GM12878 (cell line): ENCODE measurements around the gene VIPR2.
"Not testable (repeated sequence)": the region's sequence is repeated elsewhere in the genome, so short reads cannot be mapped to it uniquely, and the experiment has no call there.

Experiments used
- ATF7 ChIP-seq: fragments of 450-650 bp; IDR thresholded peaks from 2 replicates; pipeline ENCODE4 v1.6.1; 2016; ENCODE audit warnings: low read depth, mild to moderate bottlenecking
- DPF2 ChIP-seq: fragments of 450-650 bp; IDR thresholded peaks from 2 replicates; pipeline ENCODE4 v1.6.1; 2017; ENCODE audit warnings: mild to moderate bottlenecking
- EZH2 ChIP-seq: IDR thresholded peaks from 2 replicates; pipeline ENCODE4 v1.6.1; 2012; ENCODE audit warnings: low read depth, mild to moderate bottlenecking, control low read depth, inconsistent platforms, low read length, borderline replicate concordance; ENCODE audit not compliant: control insufficient read depth
- JUNB ChIP-seq: IDR thresholded peaks from 2 replicates; pipeline ENCODE4 v1.6.1; 2016; ENCODE audit warnings: antibody characterized with exemption, mild to moderate bottlenecking
- POLR2A ChIP-seq: IDR thresholded peaks from 2 replicates; pipeline ENCODE4 v1.6.1; 2011; ENCODE audit warnings: low read depth, mild to moderate bottlenecking, low read length
- RAD21 ChIP-seq: IDR thresholded peaks from 2 replicates; pipeline ENCODE4 v1.6.1; 2011; ENCODE audit warnings: mild to moderate bottlenecking, low read depth, low read length, moderate library complexity; ENCODE audit not compliant: insufficient read depth
- TF ChIP-seq, protein P1 (sequence below): IDR thresholded peaks from 2 replicates; pipeline ENCODE4 v1.6.1; 2012; ENCODE audit warnings: mild to moderate bottlenecking, low read depth, low read length
- TF ChIP-seq, protein P2 (sequence below), 3 experiments: IDR thresholded peaks in 2 of 3; conservative IDR thresholded peaks in 1 of 3; 2 replicates each; pipeline ENCODE4 v1.5.1; 2011; ENCODE audit warnings: low read depth in 3 of 3, low read length in 3 of 3, mild to moderate bottlenecking in 3 of 3, control low read depth in 2 of 3, moderate library complexity in 2 of 3, inconsistent platforms in 1 of 3, mixed read lengths in 1 of 3; ENCODE audit not compliant: control insufficient read depth in 2 of 3, insufficient read depth in 1 of 3; ENCODE audit errors: extremely low read depth in 1 of 3

DNA sequence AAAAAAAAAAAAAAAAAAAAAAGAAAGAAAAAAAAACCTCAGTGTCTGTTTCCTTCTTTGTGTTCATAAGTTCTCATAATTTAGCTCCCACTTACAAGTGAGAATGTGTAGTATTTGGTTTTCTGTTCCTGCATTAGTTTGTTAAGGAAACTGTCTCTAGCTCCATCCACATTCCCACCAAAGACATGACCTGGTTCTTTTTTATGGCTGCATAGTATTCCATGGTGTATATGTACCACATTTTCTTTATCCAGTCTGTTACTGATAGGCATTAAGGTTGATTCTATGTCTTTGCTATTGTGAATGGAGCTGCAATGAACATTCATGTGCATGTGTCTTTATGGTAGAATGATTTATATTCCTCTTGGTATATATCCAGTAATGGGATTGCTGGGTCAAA is 21.4 kb downstream of the VIPR2 start:
- not testable (repeated sequence) for TF ChIP-seq EZH2, RAD21, JUNB, DPF2, POLR2A, ATF7
- TF ChIP-seq, protein P1, sequence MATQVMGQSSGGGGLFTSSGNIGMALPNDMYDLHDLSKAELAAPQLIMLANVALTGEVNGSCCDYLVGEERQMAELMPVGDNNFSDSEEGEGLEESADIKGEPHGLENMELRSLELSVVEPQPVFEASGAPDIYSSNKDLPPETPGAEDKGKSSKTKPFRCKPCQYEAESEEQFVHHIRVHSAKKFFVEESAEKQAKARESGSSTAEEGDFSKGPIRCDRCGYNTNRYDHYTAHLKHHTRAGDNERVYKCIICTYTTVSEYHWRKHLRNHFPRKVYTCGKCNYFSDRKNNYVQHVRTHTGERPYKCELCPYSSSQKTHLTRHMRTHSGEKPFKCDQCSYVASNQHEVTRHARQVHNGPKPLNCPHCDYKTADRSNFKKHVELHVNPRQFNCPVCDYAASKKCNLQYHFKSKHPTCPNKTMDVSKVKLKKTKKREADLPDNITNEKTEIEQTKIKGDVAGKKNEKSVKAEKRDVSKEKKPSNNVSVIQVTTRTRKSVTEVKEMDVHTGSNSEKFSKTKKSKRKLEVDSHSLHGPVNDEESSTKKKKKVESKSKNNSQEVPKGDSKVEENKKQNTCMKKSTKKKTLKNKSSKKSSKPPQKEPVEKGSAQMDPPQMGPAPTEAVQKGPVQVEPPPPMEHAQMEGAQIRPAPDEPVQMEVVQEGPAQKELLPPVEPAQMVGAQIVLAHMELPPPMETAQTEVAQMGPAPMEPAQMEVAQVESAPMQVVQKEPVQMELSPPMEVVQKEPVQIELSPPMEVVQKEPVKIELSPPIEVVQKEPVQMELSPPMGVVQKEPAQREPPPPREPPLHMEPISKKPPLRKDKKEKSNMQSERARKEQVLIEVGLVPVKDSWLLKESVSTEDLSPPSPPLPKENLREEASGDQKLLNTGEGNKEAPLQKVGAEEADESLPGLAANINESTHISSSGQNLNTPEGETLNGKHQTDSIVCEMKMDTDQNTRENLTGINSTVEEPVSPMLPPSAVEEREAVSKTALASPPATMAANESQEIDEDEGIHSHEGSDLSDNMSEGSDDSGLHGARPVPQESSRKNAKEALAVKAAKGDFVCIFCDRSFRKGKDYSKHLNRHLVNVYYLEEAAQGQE = not testable (repeated sequence)
- TF ChIP-seq, protein P2, sequence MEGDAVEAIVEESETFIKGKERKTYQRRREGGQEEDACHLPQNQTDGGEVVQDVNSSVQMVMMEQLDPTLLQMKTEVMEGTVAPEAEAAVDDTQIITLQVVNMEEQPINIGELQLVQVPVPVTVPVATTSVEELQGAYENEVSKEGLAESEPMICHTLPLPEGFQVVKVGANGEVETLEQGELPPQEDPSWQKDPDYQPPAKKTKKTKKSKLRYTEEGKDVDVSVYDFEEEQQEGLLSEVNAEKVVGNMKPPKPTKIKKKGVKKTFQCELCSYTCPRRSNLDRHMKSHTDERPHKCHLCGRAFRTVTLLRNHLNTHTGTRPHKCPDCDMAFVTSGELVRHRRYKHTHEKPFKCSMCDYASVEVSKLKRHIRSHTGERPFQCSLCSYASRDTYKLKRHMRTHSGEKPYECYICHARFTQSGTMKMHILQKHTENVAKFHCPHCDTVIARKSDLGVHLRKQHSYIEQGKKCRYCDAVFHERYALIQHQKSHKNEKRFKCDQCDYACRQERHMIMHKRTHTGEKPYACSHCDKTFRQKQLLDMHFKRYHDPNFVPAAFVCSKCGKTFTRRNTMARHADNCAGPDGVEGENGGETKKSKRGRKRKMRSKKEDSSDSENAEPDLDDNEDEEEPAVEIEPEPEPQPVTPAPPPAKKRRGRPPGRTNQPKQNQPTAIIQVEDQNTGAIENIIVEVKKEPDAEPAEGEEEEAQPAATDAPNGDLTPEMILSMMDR (IDR thresholded peaks at IDR 0.05 in 2 of 3, conservative IDR thresholded peaks at IDR 0.05 in 1 of 3; ENCODE audit: control insufficient read depth in 2 of 3, extremely low read depth in 1 of 3, insufficient read depth in 1 of 3, low read depth in 3 of 3, low read length in 3 of 3) = not testable (repeated sequence)
